MM.1S (cell line): Measurements from ENCODE around the gene GAPDHS.

Source experiments
- DNase-seq: peaks from one replicate; pipeline ENCODE4 v3.0.0-alpha.2; 2015
- H2AFZ ChIP-seq: fragments of 300-600 bp; sonication (generic); 2 replicates; pipeline ENCODE4 v1.6.0; 2016; ENCODE audit warnings: antibody characterized with exemption, low read length
- H3F3A ChIP-seq: fragments of 300-600 bp; sonication (generic); 2 replicates; pipeline ENCODE4 v1.6.1; 2016; ENCODE audit warnings: mild to moderate bottlenecking, antibody characterized with exemption, low read length, moderate library complexity, mixed read lengths; ENCODE audit not compliant: insufficient read depth
- H3K27ac ChIP-seq: fragments of 300-600 bp; sonication (generic); 2 replicates; pipeline ENCODE4 v1.5.1; 2016; ENCODE audit warnings: mild to moderate bottlenecking, low read length
- H3K27me3 ChIP-seq: fragments of 300-600 bp; sonication (generic); replicated peaks from 2 replicates; pipeline ENCODE4 v1.6.0; 2016; ENCODE audit warnings: low read length; ENCODE audit not compliant: insufficient read depth
- H3K36me3 ChIP-seq: fragments of 300-600 bp; sonication (generic); replicated peaks from 2 replicates; pipeline ENCODE4 v1.6.1; 2016; ENCODE audit warnings: mild to moderate bottlenecking, low read length, mixed read lengths; ENCODE audit not compliant: insufficient read depth
- H3K4me1 ChIP-seq: fragments of 300-600 bp; sonication (generic); 2 replicates; pipeline ENCODE4 v1.6.1; 2016; ENCODE audit warnings: low read length, mixed read lengths
- H3K4me2 ChIP-seq: fragments of 300-600 bp; sonication (generic); 2 replicates; pipeline ENCODE4 v1.6.0; 2016; ENCODE audit warnings: low read depth, low read length
- H3K4me3 ChIP-seq: fragments of 300-600 bp; sonication (generic); 2 replicates; pipeline ENCODE4 v1.5.1; 2016; ENCODE audit warnings: low read length, mixed read lengths
- H3K79me2 ChIP-seq: fragments of 300-600 bp; sonication (generic); 2 replicates; pipeline ENCODE4 v1.6.1; 2016; ENCODE audit warnings: mixed run types, low read length, mixed read lengths
- H3K9ac ChIP-seq: fragments of 300-600 bp; sonication (generic); 2 replicates; pipeline ENCODE4 v1.6.1; 2016; ENCODE audit warnings: low read length, mixed read lengths
- H3K9me2 ChIP-seq: fragments of 300-600 bp; sonication (generic); replicated peaks from 2 replicates; pipeline ENCODE4 v1.6.1; 2016; ENCODE audit warnings: mild to moderate bottlenecking, low read length, mixed read lengths; ENCODE audit not compliant: insufficient read depth
- H3K9me3 ChIP-seq: fragments of 300-600 bp; sonication (generic); replicated peaks from 2 replicates; pipeline ENCODE4 v1.6.1; 2016; ENCODE audit warnings: mild to moderate bottlenecking, low read length, mixed read lengths; ENCODE audit not compliant: insufficient read depth
- H4K20me1 ChIP-seq: fragments of 300-600 bp; sonication (generic); 2 replicates; pipeline ENCODE4 v1.6.1; 2016; ENCODE audit warnings: mild to moderate bottlenecking, low read length, moderate library complexity, mixed read lengths; ENCODE audit not compliant: insufficient read depth
- EZH2 ChIP-seq: fragments of 300-600 bp; sonication (generic); optimal IDR thresholded peaks from 2 replicates; pipeline ENCODE3; 2017; ENCODE audit warnings: low read depth, mild to moderate bottlenecking, antibody characterized with exemption, low read length, mixed read lengths
- EZH2phosphoT487 ChIP-seq: fragments of 300-600 bp; sonication (generic); IDR thresholded peaks from 2 replicates; pipeline ENCODE4 v1.6.1; 2018; ENCODE audit warnings: antibody characterized with exemption, low read length
- TF ChIP-seq, protein P1 (sequence below): fragments of 300-600 bp; sonication (generic); IDR thresholded peaks from 2 replicates; pipeline ENCODE4 v1.5.1; 2016; ENCODE audit warnings: antibody characterized with exemption, low read length, mixed read lengths

Gene GAPDHS

DNA sequence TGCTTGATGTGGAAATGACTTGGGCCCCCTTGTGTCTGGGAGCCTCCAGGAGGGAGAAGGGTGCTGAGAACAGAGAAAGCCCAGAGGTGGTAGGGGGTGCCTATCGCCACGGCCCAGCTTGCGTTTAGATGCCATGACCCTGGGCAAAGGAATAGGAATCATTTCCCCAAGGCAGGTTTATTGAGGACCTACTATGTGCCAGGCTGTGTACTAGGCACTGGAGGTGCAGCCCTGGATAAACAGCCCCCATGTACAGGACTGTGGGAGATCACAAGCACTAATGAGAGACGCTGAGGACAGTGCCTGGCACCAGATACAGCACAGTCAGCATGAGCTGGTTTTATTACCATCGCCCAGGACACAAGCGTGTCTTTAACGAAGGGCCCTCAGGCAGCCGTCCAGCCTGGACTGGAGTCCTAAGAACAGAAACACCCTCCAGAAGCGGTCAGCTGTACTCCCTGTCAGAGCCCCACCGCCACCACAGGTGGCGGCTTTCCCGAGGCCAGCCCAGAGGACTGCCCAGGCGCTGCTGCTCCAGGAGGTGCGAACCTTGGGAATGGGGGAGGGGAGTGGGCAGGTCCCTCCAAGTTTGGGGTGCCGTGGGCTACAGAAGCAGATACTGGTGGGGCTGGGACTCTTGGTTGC lies 16.7 kb downstream of the GAPDHS start:
- Histone ChIP-seq H3K4me2 (no peak overlapping the region), H3K27me3 (peaks cover 24% of the 10 kb centered on the region)
- TF ChIP-seq EZH2phosphoT487 (no peak), EZH2 (no peak)
- TF ChIP-seq, protein P1, sequence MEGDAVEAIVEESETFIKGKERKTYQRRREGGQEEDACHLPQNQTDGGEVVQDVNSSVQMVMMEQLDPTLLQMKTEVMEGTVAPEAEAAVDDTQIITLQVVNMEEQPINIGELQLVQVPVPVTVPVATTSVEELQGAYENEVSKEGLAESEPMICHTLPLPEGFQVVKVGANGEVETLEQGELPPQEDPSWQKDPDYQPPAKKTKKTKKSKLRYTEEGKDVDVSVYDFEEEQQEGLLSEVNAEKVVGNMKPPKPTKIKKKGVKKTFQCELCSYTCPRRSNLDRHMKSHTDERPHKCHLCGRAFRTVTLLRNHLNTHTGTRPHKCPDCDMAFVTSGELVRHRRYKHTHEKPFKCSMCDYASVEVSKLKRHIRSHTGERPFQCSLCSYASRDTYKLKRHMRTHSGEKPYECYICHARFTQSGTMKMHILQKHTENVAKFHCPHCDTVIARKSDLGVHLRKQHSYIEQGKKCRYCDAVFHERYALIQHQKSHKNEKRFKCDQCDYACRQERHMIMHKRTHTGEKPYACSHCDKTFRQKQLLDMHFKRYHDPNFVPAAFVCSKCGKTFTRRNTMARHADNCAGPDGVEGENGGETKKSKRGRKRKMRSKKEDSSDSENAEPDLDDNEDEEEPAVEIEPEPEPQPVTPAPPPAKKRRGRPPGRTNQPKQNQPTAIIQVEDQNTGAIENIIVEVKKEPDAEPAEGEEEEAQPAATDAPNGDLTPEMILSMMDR = no peak

DNA sequence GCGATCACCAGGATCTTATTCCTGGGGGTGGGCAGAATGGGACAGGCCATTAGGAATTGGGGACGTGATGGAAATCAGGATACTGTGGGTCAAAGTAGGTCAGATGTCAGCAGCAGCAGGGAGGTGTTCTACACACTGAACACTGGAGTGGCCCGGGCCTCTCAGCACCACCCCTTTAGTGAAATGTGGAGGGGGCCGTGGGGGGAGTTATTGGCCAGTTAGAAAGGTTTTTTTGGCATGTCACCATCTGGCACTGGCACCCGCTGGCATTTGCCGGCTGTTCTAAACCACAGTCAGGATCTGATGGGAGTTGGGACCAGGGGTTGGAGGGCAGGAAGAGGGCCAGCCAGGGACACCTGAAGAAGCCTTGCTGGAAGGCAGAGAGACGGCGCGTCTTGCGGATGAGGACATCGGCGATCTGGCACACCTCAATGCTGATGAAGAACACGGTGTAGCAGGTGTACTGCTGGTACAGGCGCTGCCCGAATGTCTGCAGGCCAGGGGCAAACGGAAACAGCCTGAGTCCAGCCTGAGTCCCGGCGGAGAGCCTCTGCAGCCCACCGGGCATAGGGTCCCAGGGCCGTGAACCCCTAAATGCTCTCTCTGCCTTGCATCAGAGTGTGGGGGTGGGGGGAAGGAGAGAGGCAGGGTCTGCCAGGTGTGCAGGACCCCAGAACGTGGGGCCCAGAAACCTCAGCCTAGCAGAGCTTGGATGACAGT lies 18.0 kb downstream of the GAPDHS start:
- H4K20me1 ChIP-seq = no peaks in the 10 kb centered on the region

More for the DNA sequence above, 16.7 kb downstream of the GAPDHS start:
- Histone ChIP-seq H3K36me3 (no peaks in the 10 kb centered on the region), H3K9ac (no peak overlapping the region), H4K20me1 (no peaks in the 10 kb centered on the region), H3K79me2 (peaks cover 17% of the 10 kb centered on the region), H3F3A (no peaks in the 10 kb centered on the region), H3K4me3 (no peak overlapping the region), H3K9me3 (no peaks in the 10 kb centered on the region), H3K4me1 (peaks cover 6% of the 10 kb centered on the region; the same call in 1 of the 2 replicates), H2AFZ (no peak overlapping the region), H3K27ac (no peak overlapping the region), H3K9me2 (no peaks in the 10 kb centered on the region)
- DNase-seq = no peak

DNA sequence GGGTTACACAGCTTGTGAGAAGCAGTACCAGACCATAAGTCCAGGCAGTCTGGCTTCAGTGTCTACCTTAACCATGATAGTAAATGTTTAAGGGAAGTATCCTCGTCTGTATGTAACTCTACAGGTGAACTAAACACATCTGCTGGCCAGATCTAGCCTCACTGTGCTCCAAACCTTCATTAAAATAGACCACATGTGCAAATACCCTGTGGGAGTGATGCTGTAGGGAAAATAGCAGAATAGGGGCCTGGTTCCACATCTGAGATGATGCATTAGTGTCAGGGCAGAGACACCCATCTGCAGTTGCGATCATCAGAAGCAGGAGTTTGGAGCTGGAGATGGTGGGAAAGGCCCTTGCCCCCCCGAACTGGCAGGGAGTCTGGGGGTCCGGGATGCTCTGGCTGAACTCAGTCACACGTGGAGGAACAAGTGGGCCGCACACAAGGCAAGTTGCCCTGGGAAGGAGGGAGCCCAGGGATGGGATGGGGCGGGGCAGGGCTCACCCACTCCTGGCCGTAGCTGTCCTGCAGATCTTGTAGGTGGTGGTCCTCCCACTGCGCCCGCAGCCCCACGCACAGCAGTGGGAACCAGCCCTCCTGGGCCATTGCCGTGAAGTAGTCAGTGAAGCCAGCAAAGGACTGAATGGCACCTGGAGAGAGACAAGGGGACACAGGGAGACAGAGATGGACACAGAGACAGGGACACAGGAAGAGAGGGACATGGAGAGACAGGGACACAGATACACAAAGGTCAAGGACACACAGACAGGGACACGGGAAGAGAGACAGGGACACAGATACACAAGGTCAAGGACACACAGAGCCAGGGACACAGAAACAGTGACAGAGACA lies 19.5 kb downstream of the GAPDHS start:
- Histone ChIP-seq H3K27ac (no peak overlapping the region), H3K36me3 (no peaks in the 10 kb centered on the region)

More for the DNA sequence above, 18.0 kb downstream of the GAPDHS start:
- peaks cover 6% of the 10 kb centered on the region; the same call in 1 of the 2 replicates for H3K4me1 ChIP-seq
- H3K9me3 ChIP-seq = no peaks in the 10 kb centered on the region
- H3K36me3 ChIP-seq = no peaks in the 10 kb centered on the region
- no peak for DNase-seq
- H3K4me3 ChIP-seq = no peak overlapping the region
- no peak overlapping the region for H3K9ac ChIP-seq
- H3K4me2 ChIP-seq = no peak overlapping the region
- H2AFZ ChIP-seq = no peak overlapping the region
- no peaks in the 10 kb centered on the region for H3F3A ChIP-seq
- H3K79me2 ChIP-seq = peaks cover 8% of the 10 kb centered on the region
- H3K27me3 ChIP-seq = peaks cover 36% of the 10 kb centered on the region
- no peaks in the 10 kb centered on the region for H3K9me2 ChIP-seq
- no peak for TF ChIP-seq EZH2phosphoT487
- TF ChIP-seq, protein P1 = no peak
- TF ChIP-seq EZH2 = no peak
- no peak overlapping the region for H3K27ac ChIP-seq

More for the DNA sequence above, 19.5 kb downstream of the GAPDHS start:
- Histone ChIP-seq H3K9me2 (no peaks in the 10 kb centered on the region), H3K4me1 (no peaks in the 10 kb centered on the region), H3K9me3 (no peaks in the 10 kb centered on the region), H3K79me2 (no peaks in the 10 kb centered on the region), H3K9ac (no peak overlapping the region), H3F3A (no peaks in the 10 kb centered on the region), H2AFZ (no peak overlapping the region), H3K4me3 (no peak overlapping the region), H3K4me2 (no peak overlapping the region), H3K27me3 (peaks cover 49% of the 10 kb centered on the region), H4K20me1 (no peaks in the 10 kb centered on the region)
- TF ChIP-seq EZH2 (no peak), EZH2phosphoT487 (no peak)
- TF ChIP-seq, protein P1 = no peak
- no peak for DNase-seq
